ENCODE data around the gene CHCHD4. TPM values are rescaled to one million over a fixed set of nuclear protein-coding genes. Genes with fewer than 3 reads are reported as not detected.

Gene CHCHD4
- total RNA-seq, 1 experiment from 2014 or later = 13.8 TPM

DNA sequence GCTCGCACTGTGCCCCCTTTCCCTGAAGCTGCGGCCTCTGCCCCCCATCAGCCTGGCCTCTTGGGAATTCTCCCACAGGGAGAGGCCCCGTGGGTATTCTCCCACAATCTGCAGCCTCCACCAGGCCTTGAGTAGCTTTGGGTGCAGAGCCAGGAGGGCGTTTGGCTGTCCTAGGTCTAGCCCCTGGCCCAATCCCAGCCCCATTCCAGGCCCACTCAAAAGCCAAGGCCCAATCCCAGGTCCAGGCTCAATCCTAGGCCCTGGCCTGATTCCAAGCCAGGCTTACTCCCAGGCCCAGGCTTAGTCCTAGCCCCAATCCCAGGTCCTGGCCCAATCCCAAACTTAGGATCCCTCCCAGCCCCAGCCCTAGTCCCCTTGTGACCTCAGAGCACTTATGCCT lies 59.8 kb downstream of the CHCHD4 start:
- Histone ChIP-seq H3K36me3 (ENCODE audit: control insufficient read depth, insufficient read depth, low read length) (no peaks in the 10 kb centered on the region), H3K27me3 (ENCODE audit: control insufficient read depth, insufficient read depth, low read length) (no peaks in the 10 kb centered on the region), H3K27ac (ENCODE audit: low read length) (no peak overlapping the region), H3K4me1 (ENCODE audit: control insufficient read depth, insufficient read depth, low read length) (no peaks in the 10 kb centered on the region), H3K9me3 (ENCODE audit: control insufficient read depth, insufficient read depth, low read depth, low read length) (no peaks in the 10 kb centered on the region), H3K4me3 (ENCODE audit: low read depth in 2 of 2, low read length in 2 of 2) (no peak overlapping the region)
- ChIA-PET CTCF (no interaction called here), POLR2A (no interaction called here)
- ATAC-seq (no peak), DNase-seq (ENCODE audit: low read depth, low spot score) (no peak)
- BruUV-seq (replicated peaks) = no TSS peak
- intact Hi-C loops (cut with micrococcal nuclease; ENCODE audit: unreplicated experiment) = no loop called here
- in situ Hi-C loops (cut with HindIII; ENCODE audit: low pct_unique_long_range_greater_than_20kb, low sequenced_read_pairs) = no loop called here
- TF ChIP-seq TCF7L2 (IDR thresholded peaks at IDR 0.05; ENCODE audit: low read depth, low read length) (no peak), POLR2AphosphoS5 (IDR thresholded peaks at IDR 0.05; ENCODE audit: low read depth, low read length) (no peak), CTCF (IDR thresholded peaks at IDR 0.05) (no peak), SIN3A (IDR thresholded peaks at IDR 0.05; ENCODE audit: borderline replicate concordance, insufficient read depth, low read depth, low read length) (no peak)
- TF ChIP-seq, protein P1, sequence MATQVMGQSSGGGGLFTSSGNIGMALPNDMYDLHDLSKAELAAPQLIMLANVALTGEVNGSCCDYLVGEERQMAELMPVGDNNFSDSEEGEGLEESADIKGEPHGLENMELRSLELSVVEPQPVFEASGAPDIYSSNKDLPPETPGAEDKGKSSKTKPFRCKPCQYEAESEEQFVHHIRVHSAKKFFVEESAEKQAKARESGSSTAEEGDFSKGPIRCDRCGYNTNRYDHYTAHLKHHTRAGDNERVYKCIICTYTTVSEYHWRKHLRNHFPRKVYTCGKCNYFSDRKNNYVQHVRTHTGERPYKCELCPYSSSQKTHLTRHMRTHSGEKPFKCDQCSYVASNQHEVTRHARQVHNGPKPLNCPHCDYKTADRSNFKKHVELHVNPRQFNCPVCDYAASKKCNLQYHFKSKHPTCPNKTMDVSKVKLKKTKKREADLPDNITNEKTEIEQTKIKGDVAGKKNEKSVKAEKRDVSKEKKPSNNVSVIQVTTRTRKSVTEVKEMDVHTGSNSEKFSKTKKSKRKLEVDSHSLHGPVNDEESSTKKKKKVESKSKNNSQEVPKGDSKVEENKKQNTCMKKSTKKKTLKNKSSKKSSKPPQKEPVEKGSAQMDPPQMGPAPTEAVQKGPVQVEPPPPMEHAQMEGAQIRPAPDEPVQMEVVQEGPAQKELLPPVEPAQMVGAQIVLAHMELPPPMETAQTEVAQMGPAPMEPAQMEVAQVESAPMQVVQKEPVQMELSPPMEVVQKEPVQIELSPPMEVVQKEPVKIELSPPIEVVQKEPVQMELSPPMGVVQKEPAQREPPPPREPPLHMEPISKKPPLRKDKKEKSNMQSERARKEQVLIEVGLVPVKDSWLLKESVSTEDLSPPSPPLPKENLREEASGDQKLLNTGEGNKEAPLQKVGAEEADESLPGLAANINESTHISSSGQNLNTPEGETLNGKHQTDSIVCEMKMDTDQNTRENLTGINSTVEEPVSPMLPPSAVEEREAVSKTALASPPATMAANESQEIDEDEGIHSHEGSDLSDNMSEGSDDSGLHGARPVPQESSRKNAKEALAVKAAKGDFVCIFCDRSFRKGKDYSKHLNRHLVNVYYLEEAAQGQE (IDR thresholded peaks at IDR 0.05; ENCODE audit: insufficient read depth in 1 of 2, low read depth in 2 of 2, low read length in 1 of 2) = no peak

DNA sequence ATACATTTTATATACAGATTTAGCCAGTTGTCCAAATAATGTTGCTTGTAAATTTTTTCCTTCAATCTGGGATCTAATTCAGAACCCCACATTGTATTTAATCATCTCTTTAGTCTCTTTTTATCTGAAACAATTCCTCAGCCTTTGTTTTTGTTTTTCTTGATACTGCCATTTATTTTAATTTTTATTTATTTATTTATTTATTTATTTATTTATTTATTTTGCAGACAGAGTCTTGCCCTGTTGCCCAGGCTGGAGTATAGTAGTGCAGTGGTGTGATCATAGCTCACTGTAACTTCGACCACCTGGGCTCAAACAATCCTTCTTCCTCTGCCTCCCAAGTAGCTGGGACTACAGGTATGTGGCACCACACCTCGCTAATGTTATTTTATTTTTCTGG lies 61.5 kb downstream of the CHCHD4 start:
- in situ Hi-C loops (cut with HindIII; ENCODE audit: low pct_unique_long_range_greater_than_20kb, low sequenced_read_pairs) = no loop called here
- no peaks in the 10 kb centered on the region for H3K9me3 ChIP-seq (ENCODE audit: control insufficient read depth, insufficient read depth, low read depth, low read length)
- DNase-seq (ENCODE audit: low read depth, low spot score) = no peak
- BruUV-seq (replicated peaks) = no TSS peak
- H3K36me3 ChIP-seq (ENCODE audit: control insufficient read depth, insufficient read depth, low read length) = no peaks in the 10 kb centered on the region
- no peak overlapping the region for H3K27ac ChIP-seq (ENCODE audit: low read length)
- no peaks in the 10 kb centered on the region for H3K4me1 ChIP-seq (ENCODE audit: control insufficient read depth, insufficient read depth, low read length)
- no peak for TF ChIP-seq POLR2AphosphoS5 (IDR thresholded peaks at IDR 0.05; ENCODE audit: low read depth, low read length)
- TF ChIP-seq SIN3A (IDR thresholded peaks at IDR 0.05; ENCODE audit: borderline replicate concordance, insufficient read depth, low read depth, low read length) = no peak
- no peak for TF ChIP-seq CTCF (IDR thresholded peaks at IDR 0.05)
- no peak for TF ChIP-seq TCF7L2 (IDR thresholded peaks at IDR 0.05; ENCODE audit: low read depth, low read length)
- TF ChIP-seq, protein P1 (IDR thresholded peaks at IDR 0.05; ENCODE audit: insufficient read depth in 1 of 2, low read depth in 2 of 2, low read length in 1 of 2) = no peak
- H3K27me3 ChIP-seq (ENCODE audit: control insufficient read depth, insufficient read depth, low read length) = no peaks in the 10 kb centered on the region
- no peak for ATAC-seq
- CTCF ChIA-PET = no interaction called here
- intact Hi-C loops (cut with micrococcal nuclease; ENCODE audit: unreplicated experiment) = no loop called here
- H3K4me3 ChIP-seq (ENCODE audit: low read depth in 2 of 2, low read length in 2 of 2) = no peak overlapping the region
- POLR2A ChIA-PET = no interaction called here

Other genes starting within 250 kb of the CHCHD4 start
- gene WNT7A, start 244.8 kb downstream of the CHCHD4 start, total RNA-seq (2021; ENCODE audit: unreplicated experiment) = not detected
- 51.2 TPM for gene TMEM43, start 182 bp upstream of the CHCHD4 start, total RNA-seq (2021; ENCODE audit: unreplicated experiment)
- 15.1 TPM for gene XPC, start 53.7 kb upstream of the CHCHD4 start, total RNA-seq (2021; ENCODE audit: unreplicated experiment)
- 11.9 TPM for gene LSM3, start 53.9 kb upstream of the CHCHD4 start, total RNA-seq (2021; ENCODE audit: unreplicated experiment)

Measured in Panc1 (cell line).